Naive thymus-derived CD4-positive, alpha-beta T cell (primary cell): Measurements from ENCODE around the gene CPS1. TPM values are rescaled to one million over a fixed set of nuclear protein-coding genes. Genes with fewer than 3 reads are reported as not detected.

ENCODE experiments used
- ATAC-seq: fragments of 150-1000 bp; cut with Tn5 transposase; 2 replicates; pipeline ENCODE4 v1.10.0; 2021; ENCODE audit warnings: mild to moderate bottlenecking, moderate library complexity
- CTCF ChIA-PET: fragments of 350-600 bp; sonication (Branson Sonifier 250); formaldehyde crosslinking; loops from one replicate; lab custom pipeline; 2021; ENCODE audit warnings: antibody characterized with exemption; lab: Charles Lee
- POLR2A ChIA-PET: fragments of 350-600 bp; sonication (Branson Sonifier 250); formaldehyde crosslinking; loops from one replicate; lab custom pipeline; 2021; ENCODE audit warnings: antibody characterized with exemption, inconsistent platforms; lab: Charles Lee
- DNase-seq, 9 donors: peaks; one replicate each; pipeline versions ENCODE4 v3.0.0 to v3.0.0-alpha.2; 2020 to 2022; ENCODE audit warnings: mixed read lengths in 1 of 9
- H3K27ac ChIP-seq: one replicate; pipeline ENCODE4 v1.7.0; 2013; ENCODE audit warnings: mild to moderate bottlenecking, low read depth, low read length, moderate library complexity
- H3K27me3 ChIP-seq, 2 donors: one replicate each; pipeline ENCODE4 v1.7.0; 2013; ENCODE audit warnings: low read length in 2 of 2, mild to moderate bottlenecking in 2 of 2, moderate library complexity in 2 of 2; ENCODE audit not compliant: control insufficient read depth in 2 of 2, insufficient read depth in 2 of 2
- H3K36me3 ChIP-seq, 3 experiments: 1 replicate in 2 of 3; 2 replicates in 1 of 3; pipeline ENCODE4 v1.7.0; 2013; ENCODE audit warnings: low read length in 3 of 3, mild to moderate bottlenecking in 3 of 3, moderate library complexity in 1 of 3; ENCODE audit not compliant: insufficient read depth in 3 of 3, control insufficient read depth in 2 of 3
- H3K4me1 ChIP-seq, 2 donors: one replicate each; pipeline ENCODE4 v1.7.0; 2013; ENCODE audit warnings: low read length in 2 of 2, mild to moderate bottlenecking in 2 of 2, moderate library complexity in 1 of 2; ENCODE audit not compliant: control insufficient read depth in 2 of 2, insufficient read depth in 2 of 2
- H3K4me3 ChIP-seq: 2 replicates; pipeline ENCODE4 v1.7.0; 2013; ENCODE audit warnings: mild to moderate bottlenecking, low read length
- H3K9me3 ChIP-seq, 3 experiments: 1 replicate in 2 of 3; 2 replicates in 1 of 3; pipeline ENCODE4 v1.7.0; 2013; ENCODE audit warnings: low read length in 3 of 3; ENCODE audit not compliant: control insufficient read depth in 2 of 3
- H3K27ac Mint-ChIP-seq, 9 donors: one replicate each; pipeline ENCODE4 v1.8.0; 2020 to 2022; ENCODE audit warnings: mixed read lengths in 9 of 9, mild to moderate bottlenecking in 8 of 9, moderate library complexity in 5 of 9, inconsistent platforms in 2 of 9
- H3K27me3 Mint-ChIP-seq, 5 donors: one replicate each; pipeline ENCODE4 v1.8.0; 2021 to 2022; ENCODE audit warnings: mixed read lengths in 5 of 5, mild to moderate bottlenecking in 1 of 5
- H3K36me3 Mint-ChIP-seq, 5 donors: one replicate each; pipeline ENCODE4 v1.8.0; 2020 to 2022; ENCODE audit warnings: mixed read lengths in 5 of 5, mild to moderate bottlenecking in 3 of 5, inconsistent platforms in 1 of 5
- H3K4me1 Mint-ChIP-seq, 7 donors: one replicate each; pipeline ENCODE4 v1.8.0; 2020 to 2022; ENCODE audit warnings: mixed read lengths in 7 of 7, mild to moderate bottlenecking in 3 of 7, inconsistent platforms in 1 of 7
- H3K4me3 Mint-ChIP-seq, 10 donors: one replicate each; pipeline ENCODE4 v1.8.0; 2020 to 2022; ENCODE audit warnings: mild to moderate bottlenecking in 10 of 10, mixed read lengths in 10 of 10, moderate library complexity in 6 of 10, inconsistent platforms in 2 of 10
- H3K9me3 Mint-ChIP-seq, 11 donors: one replicate each; pipeline ENCODE4 v1.8.0; 2020 to 2022; ENCODE audit warnings: mixed read lengths in 11 of 11, mild to moderate bottlenecking in 4 of 11, inconsistent platforms in 1 of 11, moderate library complexity in 1 of 11
- intact Hi-C, 2 donors: fragments of 100-400 bp; cut with micrococcal nuclease; formaldehyde crosslinking; loops; one replicate each; pipeline ENCODE4 v1.15.1; 2023
- polyA plus RNA-seq, 2 donors: library from polyadenylated mRNA; unstranded; fragments of 300-500 nt; fragmentation: Illumina TruSeq; gene quantifications; one replicate each; pipeline ENCODE4 v1.2.3, GENCODE V29; 2021
- total RNA-seq, 6 experiments: library from RNA in 5 of 6; stranded (reverse) in 5 of 6; gene quantifications; 1 replicate in 5 of 6; 2 replicates in 1 of 6; pipeline ENCODE4 v1.2.3 and lab custom pipeline; 2021 to 2026

The CPS1 gene
- total and polyA plus RNA-seq, 7 experiments from 2014 or later, result 0.29 to 1.2 (median 0.73) TPM; not detected in 3

GRCh38 chr2:210536973-210537650 is 19.3 kb upstream of the CPS1 start:
- H3K4me1 ChIP-seq, result no peaks in the 10 kb centered on the region
- no peak overlapping the region for H3K27ac ChIP-seq
- no peak overlapping the region for H3K4me3 ChIP-seq
- Mint-ChIP-seq H3K36me3 (no peaks in the 10 kb centered on the region), H3K27ac (no peak overlapping the region), H3K27me3 (peaks cover 2 to 10% (median 6%) of the 10 kb centered on the region in 5 donors), H3K4me3 (no peak overlapping the region), H3K4me1 (no peaks in the 10 kb centered on the region), H3K9me3 (peaks cover 0 to 1% (median 0%) of the 10 kb centered on the region in 11 donors)
- ATAC-seq (no peak), DNase-seq (no peak)
- H3K9me3 ChIP-seq, result no peaks in the 10 kb centered on the region
- H3K36me3 ChIP-seq, result no peaks in the 10 kb centered on the region
- CTCF ChIA-PET, result no interaction called here
- no peaks in the 10 kb centered on the region for H3K27me3 ChIP-seq
- intact Hi-C loops, result no loop called here
- POLR2A ChIA-PET, result no interaction called here

GRCh38 chr2:210539035-210539434 is 17.4 kb upstream of the CPS1 start:
- H3K4me1 ChIP-seq, result no peaks in the 10 kb centered on the region
- POLR2A ChIA-PET, result no interaction called here
- no peak overlapping the region for H3K27ac Mint-ChIP-seq

GRCh38 chr2:210539578-210540416 is 16.6 kb upstream of the CPS1 start:
- CTCF ChIA-PET, result no interaction called here
- intact Hi-C loops, result no loop called here
- H3K4me3 ChIP-seq, result no peak overlapping the region
- H3K4me1 ChIP-seq, result no peaks in the 10 kb centered on the region
- H3K9me3 ChIP-seq, result no peaks in the 10 kb centered on the region
- DNase-seq, result no peak
- no peak overlapping the region for H3K4me3 Mint-ChIP-seq
- H3K27me3 ChIP-seq, result no peaks in the 10 kb centered on the region
- POLR2A ChIA-PET, result no interaction called here
- H3K9me3 Mint-ChIP-seq, result peaks cover 0 to 1% (median 0%) of the 10 kb centered on the region in 11 donors
- no peak for ATAC-seq
- no peak overlapping the region for H3K27ac Mint-ChIP-seq
- H3K27ac ChIP-seq, result no peak overlapping the region
- no peaks in the 10 kb centered on the region for H3K36me3 Mint-ChIP-seq
- H3K4me1 Mint-ChIP-seq, result no peaks in the 10 kb centered on the region
- peaks cover 0 to 10% (median 6%) of the 10 kb centered on the region in 5 donors for H3K27me3 Mint-ChIP-seq
- H3K36me3 ChIP-seq, result no peaks in the 10 kb centered on the region

More at GRCh38 chr2:210539035-210539434, 17.4 kb upstream of the CPS1 start:
- CTCF ChIA-PET, result no interaction called here
- Histone ChIP-seq H3K36me3 (no peaks in the 10 kb centered on the region), H3K27ac (no peak overlapping the region), H3K4me3 (no peak overlapping the region), H3K9me3 (no peaks in the 10 kb centered on the region), H3K27me3 (no peaks in the 10 kb centered on the region)
- Mint-ChIP-seq H3K36me3 (no peaks in the 10 kb centered on the region), H3K27me3 (peaks cover 0 to 10% (median 6%) of the 10 kb centered on the region in 5 donors), H3K4me3 (no peak overlapping the region), H3K4me1 (no peaks in the 10 kb centered on the region), H3K9me3 (peaks cover 0 to 1% (median 0%) of the 10 kb centered on the region in 11 donors)
- ATAC-seq (no peak), DNase-seq (no peak)
- intact Hi-C loops, result no loop called here

GRCh38 chr2:210540471-210540870 is 15.9 kb upstream of the CPS1 start:
- DNase-seq (no peak), ATAC-seq (no peak)
- intact Hi-C loops, result no loop called here
- ChIA-PET POLR2A (no interaction called here), CTCF (no interaction called here)
- no peaks in the 10 kb centered on the region for H3K36me3 Mint-ChIP-seq
- H3K4me1 Mint-ChIP-seq, result no peaks in the 10 kb centered on the region
- Histone ChIP-seq H3K4me1 (no peaks in the 10 kb centered on the region), H3K9me3 (no peaks in the 10 kb centered on the region), H3K27me3 (no peaks in the 10 kb centered on the region), H3K27ac (no peak overlapping the region), H3K4me3 (no peak overlapping the region), H3K36me3 (no peaks in the 10 kb centered on the region)
- H3K27me3 Mint-ChIP-seq, result peaks cover 0 to 10% (median 6%) of the 10 kb centered on the region in 5 donors
- no peak overlapping the region for H3K27ac Mint-ChIP-seq
- peaks cover 0 to 1% (median 0%) of the 10 kb centered on the region in 11 donors for H3K9me3 Mint-ChIP-seq
- H3K4me3 Mint-ChIP-seq, result no peak overlapping the region

- POLR2A ChIA-PET, result no interaction called here
- intact Hi-C loops, result no loop called here
- DNase-seq (no peak), ATAC-seq (no peak)
- no peaks in the 10 kb centered on the region for H3K36me3 Mint-ChIP-seq
- peaks cover 0 to 10% (median 6%) of the 10 kb centered on the region in 5 donors for H3K27me3 Mint-ChIP-seq
- H3K27ac Mint-ChIP-seq, result no peak overlapping the region
- H3K4me1 Mint-ChIP-seq, result no peaks in the 10 kb centered on the region
- no peaks in the 10 kb centered on the region for H3K27me3 ChIP-seq
- no peak overlapping the region for H3K4me3 ChIP-seq
- CTCF ChIA-PET, result no interaction called here
- no peak overlapping the region for H3K4me3 Mint-ChIP-seq
- H3K27ac ChIP-seq, result no peak overlapping the region
- H3K9me3 Mint-ChIP-seq, result peaks cover 0 to 1% (median 0%) of the 10 kb centered on the region in 11 donors
- H3K36me3 ChIP-seq, result no peaks in the 10 kb centered on the region
- no peaks in the 10 kb centered on the region for H3K4me1 ChIP-seq
- no peaks in the 10 kb centered on the region for H3K9me3 ChIP-seq
Observed at GRCh38 chr2:210540900-210541289, 15.5 kb upstream of the CPS1 start.

GRCh38 chr2:210541290-210541902 is 15.0 kb upstream of the CPS1 start:
- no peak overlapping the region for H3K4me3 ChIP-seq
- Mint-ChIP-seq H3K4me1 (no peaks in the 10 kb centered on the region), H3K27me3 (peaks cover 0 to 10% (median 6%) of the 10 kb centered on the region in 5 donors), H3K9me3 (peaks cover 0 to 1% (median 0%) of the 10 kb centered on the region in 11 donors), H3K36me3 (no peaks in the 10 kb centered on the region), H3K4me3 (no peak overlapping the region), H3K27ac (no peak overlapping the region)
- no peaks in the 10 kb centered on the region for H3K4me1 ChIP-seq
- DNase-seq (no peak), ATAC-seq (no peak)
- CTCF ChIA-PET, result no interaction called here
- H3K36me3 ChIP-seq, result no peaks in the 10 kb centered on the region
- intact Hi-C loops, result no loop called here
- no peaks in the 10 kb centered on the region for H3K27me3 ChIP-seq
- POLR2A ChIA-PET, result no interaction called here
- H3K9me3 ChIP-seq, result no peaks in the 10 kb centered on the region
- no peak overlapping the region for H3K27ac ChIP-seq
